Lower lobe of right lung (tissue), 2 donors: ENCODE results near the gene SSBP2. TPM values are rescaled to one million over a fixed set of nuclear protein-coding genes. Genes with fewer than 3 reads are reported as not detected.

Experiments used
- ATAC-seq, 2 donors: fragments of 200-7000 bp; cut with Tn5 transposase; one replicate each; pipeline ENCODE4 v1.9.1; 2020 to 2022; ENCODE audit warnings: mild to moderate bottlenecking in 2 of 2, moderate library complexity in 2 of 2
- DNase-seq: peaks from one replicate; pipeline ENCODE4 v3.0.0-alpha.2; 2020
- H3K27ac ChIP-seq: fragments of 200-600 bp; one replicate; pipeline ENCODE4 v1.8.0; 2022
- H3K27me3 ChIP-seq: fragments of 200-600 bp; one replicate; pipeline ENCODE4 v1.8.0; 2022; ENCODE audit warnings: low read depth
- H3K36me3 ChIP-seq: fragments of 200-600 bp; one replicate; pipeline ENCODE4 v1.8.0; 2022; ENCODE audit warnings: mild to moderate bottlenecking
- H3K4me1 ChIP-seq: fragments of 200-600 bp; one replicate; pipeline ENCODE4 v1.8.0; 2022
- H3K4me3 ChIP-seq: fragments of 200-600 bp; one replicate; pipeline ENCODE4 v1.8.0; 2022; ENCODE audit warnings: mild to moderate bottlenecking
- H3K9me3 ChIP-seq: fragments of 200-600 bp; one replicate; pipeline ENCODE4 v1.8.0; 2022
- CTCF ChIP-seq: fragments of 200-600 bp; IDR thresholded peaks from one replicate; pipeline ENCODE4 v1.8.0; 2022; ENCODE audit warnings: antibody characterized with exemption, mild to moderate bottlenecking
- intact Hi-C: fragments of 100-400 bp; cut with DNase I; formaldehyde crosslinking; loops from one replicate; pipeline ENCODE4 v1.11.0; 2022
- total RNA-seq: library from RNA; stranded (reverse); fragmentation: NEBNext Ultra II Directional; extraction: Animal tissue kit (Norgen Biotek cat#: 25700); gene quantifications from one replicate; pipeline ENCODE4 v1.2.1, GENCODE V29; 2021
- donor health status: DM: no; HTN: yes; CAD: no; lungs with severe emphysema.

Gene SSBP2
- total RNA-seq, 1 donor from 2014 or later: 41.1 TPM

GRCh38 chr5:81553567-81554212 lies 197.2 kb downstream of the SSBP2 start:
- no peak for DNase-seq
- no peak for TF ChIP-seq CTCF
- Histone ChIP-seq H3K4me1 (no peaks in the 10 kb centered on the region), H3K27me3 (no peaks in the 10 kb centered on the region), H3K27ac (no peak overlapping the region), H3K9me3 (no peaks in the 10 kb centered on the region), H3K36me3 (no peaks in the 10 kb centered on the region), H3K4me3 (no peak overlapping the region)
- ATAC-seq: no peak
- intact Hi-C loops: no loop called here

DNA sequence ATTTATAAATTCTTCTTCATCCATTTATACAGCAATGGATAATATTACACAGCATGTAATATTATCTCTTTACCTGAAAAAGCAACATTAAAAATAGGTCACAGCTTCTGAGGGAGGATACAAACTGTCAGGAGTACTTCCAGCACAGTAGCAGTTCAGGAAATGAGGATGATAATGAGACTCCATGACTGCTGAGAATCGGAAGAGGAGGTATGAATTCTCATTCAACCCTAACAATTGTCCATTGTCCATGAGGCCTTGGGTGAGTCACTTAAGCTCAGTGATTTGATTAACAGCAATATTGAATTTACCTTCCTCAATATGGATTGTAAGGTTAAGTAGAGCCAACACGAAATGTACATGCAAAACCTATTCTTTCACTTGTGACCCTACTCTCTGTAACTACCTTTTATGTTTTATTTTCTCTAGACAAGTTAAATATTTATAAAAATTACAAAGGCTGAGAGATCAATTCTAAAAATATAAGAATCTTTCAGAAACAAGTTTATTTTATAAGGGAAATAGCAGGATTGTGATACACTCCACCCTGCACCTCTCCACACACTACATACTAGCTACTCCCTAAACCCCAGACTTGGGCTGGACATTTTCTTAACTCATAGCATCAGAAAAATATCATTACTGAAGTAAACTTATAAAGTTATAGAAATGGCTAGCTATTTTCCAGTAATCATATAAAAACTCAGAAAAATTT lies 197.9 kb downstream of the SSBP2 start:
- TF ChIP-seq CTCF: no peak

GRCh38 chr5:81549123-81549522 lies 201.8 kb downstream of the SSBP2 start:
- H3K4me1 ChIP-seq: no peaks in the 10 kb centered on the region
- intact Hi-C loops: no loop called here
- no peaks in the 10 kb centered on the region for H3K27me3 ChIP-seq
- H3K36me3 ChIP-seq: no peaks in the 10 kb centered on the region
- no peak overlapping the region for H3K4me3 ChIP-seq
- DNase-seq (no peak), ATAC-seq (no peak)
- no peak for TF ChIP-seq CTCF
- no peaks in the 10 kb centered on the region for H3K9me3 ChIP-seq
- H3K27ac ChIP-seq: no peak overlapping the region

More for the DNA sequence above, 197.9 kb downstream of the SSBP2 start:
- Histone ChIP-seq H3K27ac (no peak overlapping the region), H3K9me3 (no peaks in the 10 kb centered on the region), H3K36me3 (no peaks in the 10 kb centered on the region), H3K4me1 (no peaks in the 10 kb centered on the region), H3K4me3 (no peak overlapping the region), H3K27me3 (no peaks in the 10 kb centered on the region)
- intact Hi-C loops: no loop called here
- DNase-seq (no peak), ATAC-seq (no peak)

GRCh38 chr5:81547001-81547400 lies 203.9 kb downstream of the SSBP2 start:
- ATAC-seq (no peak), DNase-seq (no peak)
- H3K4me3 ChIP-seq: no peak overlapping the region
- intact Hi-C loops: no loop called here
- H3K36me3 ChIP-seq: no peaks in the 10 kb centered on the region
- TF ChIP-seq CTCF: no peak
- no peaks in the 10 kb centered on the region for H3K4me1 ChIP-seq
- no peaks in the 10 kb centered on the region for H3K9me3 ChIP-seq
- H3K27me3 ChIP-seq: no peaks in the 10 kb centered on the region
- H3K27ac ChIP-seq: no peak overlapping the region

GRCh38 chr5:81545911-81546310 lies 205.0 kb downstream of the SSBP2 start:
- no peaks in the 10 kb centered on the region for H3K9me3 ChIP-seq
- ATAC-seq (no peak), DNase-seq (no peak)
- TF ChIP-seq CTCF: no peak
- no peak overlapping the region for H3K4me3 ChIP-seq
- no peaks in the 10 kb centered on the region for H3K4me1 ChIP-seq
- H3K27me3 ChIP-seq: no peaks in the 10 kb centered on the region
- H3K27ac ChIP-seq: no peak overlapping the region
- no peaks in the 10 kb centered on the region for H3K36me3 ChIP-seq
- intact Hi-C loops: no loop called here
